ENCODE measurements around the gene CHST15.

GRCh38 chr10:124125305-124126116 is 32.1 kb upstream of the CHST15 start:
- TF ChIP-seq CTCF (IDR thresholded peaks at IDR 0.05), result peak in 4 of 6 experiments; percentile 22 to 45 (median 30)
- TF ChIP-seq POLR2A (IDR thresholded peaks at IDR 0.05), result no peak
